ENCODE measurements around the gene COL8A2. TPM values are rescaled to one million over a fixed set of nuclear protein-coding genes. Genes with fewer than 3 reads are reported as not detected.
A peak's percentile ranks its signal among the peaks of the same experiment; 100 is the strongest.

The COL8A2 gene
- total and polyA plus RNA-seq, 8 donors, result 0.43 to 8.4 (median 0.96) TPM

GRCh38 chr1:36062315-36062714 lies 62.7 kb downstream of the COL8A2 start:
- H3K9me3 ChIP-seq, result no peaks in the 10 kb centered on the region
- H3K27me3 ChIP-seq, result no peaks in the 10 kb centered on the region
- no peak for ATAC-seq
- H3K4me1 ChIP-seq, result no peaks in the 10 kb centered on the region
- intact Hi-C loops (cut with DNase I), result no loop called here
- no peak for DNase-seq
- H3K27ac ChIP-seq, result no peak overlapping the region
- TF ChIP-seq, protein P1, sequence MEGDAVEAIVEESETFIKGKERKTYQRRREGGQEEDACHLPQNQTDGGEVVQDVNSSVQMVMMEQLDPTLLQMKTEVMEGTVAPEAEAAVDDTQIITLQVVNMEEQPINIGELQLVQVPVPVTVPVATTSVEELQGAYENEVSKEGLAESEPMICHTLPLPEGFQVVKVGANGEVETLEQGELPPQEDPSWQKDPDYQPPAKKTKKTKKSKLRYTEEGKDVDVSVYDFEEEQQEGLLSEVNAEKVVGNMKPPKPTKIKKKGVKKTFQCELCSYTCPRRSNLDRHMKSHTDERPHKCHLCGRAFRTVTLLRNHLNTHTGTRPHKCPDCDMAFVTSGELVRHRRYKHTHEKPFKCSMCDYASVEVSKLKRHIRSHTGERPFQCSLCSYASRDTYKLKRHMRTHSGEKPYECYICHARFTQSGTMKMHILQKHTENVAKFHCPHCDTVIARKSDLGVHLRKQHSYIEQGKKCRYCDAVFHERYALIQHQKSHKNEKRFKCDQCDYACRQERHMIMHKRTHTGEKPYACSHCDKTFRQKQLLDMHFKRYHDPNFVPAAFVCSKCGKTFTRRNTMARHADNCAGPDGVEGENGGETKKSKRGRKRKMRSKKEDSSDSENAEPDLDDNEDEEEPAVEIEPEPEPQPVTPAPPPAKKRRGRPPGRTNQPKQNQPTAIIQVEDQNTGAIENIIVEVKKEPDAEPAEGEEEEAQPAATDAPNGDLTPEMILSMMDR (IDR thresholded peaks at IDR 0.05), result no peak
- H3K36me3 ChIP-seq, result peaks cover 0 to 4% of the 10 kb centered on the region in 2 donors
- no peak overlapping the region for H3K4me3 ChIP-seq

DNA sequence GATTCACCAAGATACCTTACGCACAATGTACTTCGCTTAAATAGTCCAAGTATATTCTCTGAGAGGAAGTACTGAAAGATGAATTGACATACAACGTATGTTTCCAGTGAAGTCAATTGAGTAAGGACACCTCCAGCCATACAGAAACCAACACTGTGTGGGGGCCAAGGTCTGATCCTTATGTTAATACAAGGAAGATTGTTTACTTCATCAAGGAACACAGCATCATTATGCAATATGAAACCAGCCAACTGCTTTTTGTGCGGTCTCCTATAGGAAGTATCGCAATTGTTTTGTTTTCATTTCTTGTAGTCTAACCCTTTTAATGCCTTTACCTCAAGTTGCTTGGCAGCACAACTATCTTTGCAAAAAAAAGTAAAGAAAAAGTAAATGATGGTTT lies 69.3 kb downstream of the COL8A2 start:
- Histone ChIP-seq H3K27ac (peak overlapping the region in 1 of 2 donors; percentile 60), H3K36me3 (peaks cover 0 to 32% of the 10 kb centered on the region in 2 donors), H3K4me3 (no peak overlapping the region), H3K9me3 (no peaks in the 10 kb centered on the region), H3K27me3 (no peaks in the 10 kb centered on the region), H3K4me1 (peaks cover 0 to 4% of the 10 kb centered on the region in 2 donors)
- no peak for ATAC-seq
- DNase-seq, result no peak
- TF ChIP-seq, protein P1 (IDR thresholded peaks at IDR 0.05), result no peak
- intact Hi-C loops (cut with DNase I), result no loop called here

DNA sequence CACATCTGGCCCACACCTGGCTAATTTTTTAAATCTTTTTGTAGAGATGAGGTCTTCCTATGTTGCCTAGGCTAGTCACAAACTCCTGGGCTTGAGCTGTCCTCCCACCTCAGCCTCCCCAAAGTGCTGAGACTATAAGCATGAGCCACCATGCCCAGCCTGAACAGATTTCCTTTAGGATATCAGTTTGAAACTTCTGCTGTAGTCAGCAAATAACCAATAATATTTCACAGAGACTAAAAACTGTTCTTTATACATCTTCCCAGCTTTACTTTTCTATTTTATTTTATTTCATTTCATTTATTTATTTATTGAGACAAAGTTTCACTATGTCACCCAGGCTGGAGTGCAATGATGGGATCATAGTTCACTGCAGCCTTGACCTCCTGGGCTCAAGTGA lies 71.0 kb downstream of the COL8A2 start:
- TF ChIP-seq, protein P1 (IDR thresholded peaks at IDR 0.05), result no peak
- intact Hi-C loops (cut with DNase I), result no loop called here
- no peak overlapping the region for H3K27ac ChIP-seq
- DNase-seq (no peak), ATAC-seq (no peak)
- peaks cover 0 to 4% of the 10 kb centered on the region in 2 donors for H3K4me1 ChIP-seq
- no peaks in the 10 kb centered on the region for H3K9me3 ChIP-seq
- peaks cover 0 to 48% of the 10 kb centered on the region in 2 donors for H3K36me3 ChIP-seq
- no peak overlapping the region for H3K4me3 ChIP-seq
- no peaks in the 10 kb centered on the region for H3K27me3 ChIP-seq

GRCh38 chr1:36051821-36052220 lies 73.2 kb downstream of the COL8A2 start:
- H3K27me3 ChIP-seq, result no peaks in the 10 kb centered on the region
- intact Hi-C loops (cut with DNase I), result no loop called here
- ATAC-seq, result no peak
- no peak overlapping the region for H3K27ac ChIP-seq
- no peak overlapping the region for H3K4me3 ChIP-seq
- H3K9me3 ChIP-seq, result peaks cover 0 to 2% of the 10 kb centered on the region in 2 donors
- TF ChIP-seq, protein P1 (IDR thresholded peaks at IDR 0.05), result no peak
- peaks cover 0 to 69% of the 10 kb centered on the region in 2 donors for H3K36me3 ChIP-seq
- no peak for DNase-seq
- H3K4me1 ChIP-seq, result peaks cover 0 to 4% of the 10 kb centered on the region in 2 donors

Other genes starting within 250 kb of the COL8A2 start
- gene AGO1, start 242.0 kb downstream of the COL8A2 start, total RNA-seq, result 10 to 100 TPM; 24.3 to 29.7 TPM
- gene AGO1, start 242.0 kb downstream of the COL8A2 start, polyA plus RNA-seq (ENCODE audit: insufficient read length in 6 of 6), result 10 to 100 TPM; 20.8 to 24.2 (median 21.8) TPM
- gene AGO3, start 194.1 kb downstream of the COL8A2 start, total RNA-seq, result 10 to 100 TPM; 28.0 to 30.1 TPM
- 10 to 100 TPM; 18.7 to 23.1 (median 21.1) TPM for gene AGO3, start 194.1 kb downstream of the COL8A2 start, polyA plus RNA-seq (ENCODE audit: insufficient read length in 6 of 6)
- gene TEKT2, start 41.1 kb downstream of the COL8A2 start, total RNA-seq, result 1 to 10 TPM in 1 of 2 donors, under 1 TPM in 1; 0.32 to 5.8 TPM
- 10 to 100 TPM in 4 of 6 donors, 1 to 10 TPM in 2; 5.9 to 16.0 (median 12.8) TPM for gene TEKT2, start 41.1 kb downstream of the COL8A2 start, polyA plus RNA-seq (ENCODE audit: insufficient read length in 6 of 6)
- 10 to 100 TPM; 26.3 to 27.9 TPM for gene ADPRS, start 36.3 kb downstream of the COL8A2 start, total RNA-seq
- gene ADPRS, start 36.3 kb downstream of the COL8A2 start, polyA plus RNA-seq (ENCODE audit: insufficient read length in 6 of 6), result 10 to 100 TPM; 27.2 to 30.4 (median 28.9) TPM
- 10 to 100 TPM; 66.0 to 71.4 TPM for gene TRAPPC3, start 24.3 kb upstream of the COL8A2 start, total RNA-seq
- 10 to 100 TPM; 45.5 to 57.1 (median 52.7) TPM for gene TRAPPC3, start 24.3 kb upstream of the COL8A2 start, polyA plus RNA-seq (ENCODE audit: insufficient read length in 6 of 6)
- gene MAP7D1, start 30.9 kb upstream of the COL8A2 start, total RNA-seq, result 100 to 1,000 TPM; 123 to 147 TPM
- gene MAP7D1, start 30.9 kb upstream of the COL8A2 start, polyA plus RNA-seq (ENCODE audit: insufficient read length in 6 of 6), result 10 to 100 TPM; 54.6 to 86.9 (median 71.3) TPM
- gene THRAP3, start 99.2 kb upstream of the COL8A2 start, total RNA-seq, result 10 to 100 TPM; 86.2 to 93.0 TPM
- 100 to 1,000 TPM; 135 to 167 (median 151) TPM for gene THRAP3, start 99.2 kb upstream of the COL8A2 start, polyA plus RNA-seq (ENCODE audit: insufficient read length in 6 of 6)
- gene SH3D21, start 181.1 kb upstream of the COL8A2 start, total RNA-seq, result 10 to 100 TPM in 1 of 2 donors, 1 to 10 TPM in 1; 7.1 to 25.9 TPM
- 10 to 100 TPM; 12.7 to 27.3 (median 18.4) TPM for gene SH3D21, start 181.1 kb upstream of the COL8A2 start, polyA plus RNA-seq (ENCODE audit: insufficient read length in 6 of 6)
- 10 to 100 TPM; 34.2 to 34.7 TPM for gene EVA1B, start 198.4 kb upstream of the COL8A2 start, total RNA-seq
- 10 to 100 TPM; 21.9 to 53.7 (median 36.1) TPM for gene EVA1B, start 198.4 kb upstream of the COL8A2 start, polyA plus RNA-seq (ENCODE audit: insufficient read length in 6 of 6)